Cardiac fibroblast (primary cell): ENCODE data around the gene SOST.
"Not testable (repeated sequence)": the region's sequence is repeated elsewhere in the genome, so short reads cannot be mapped to it uniquely, and the experiment has no call there.

Experiments
- DNase-seq, 2 donors: peaks; one replicate each; pipeline versions ENCODE4 v3.0.0 to v3.0.0-alpha.2; 2010; ENCODE audit warnings: low read depth in 2 of 2
- H3K4me3 ChIP-seq, 2 donors: replicated peaks in 1 of 2; 1 replicate in 1 of 2; 2 replicates in 1 of 2; pipeline ENCODE4 v1.5.1; 2011; ENCODE audit warnings: low read depth in 2 of 2, low read length in 2 of 2, mild to moderate bottlenecking in 2 of 2, moderate library complexity in 1 of 2
- TF ChIP-seq, protein P1 (sequence below): IDR thresholded peaks from one replicate; pipeline ENCODE4 v1.5.1; 2011; ENCODE audit warnings: low read depth, mild to moderate bottlenecking, low read length, inconsistent platforms

Gene SOST

GRCh38 chr17:43758497-43759174 lies at the start of gene SOST:
Gene SOST (minus strand): TSS chr17:43758791. CDS start chr17:43758741, 50 bp downstream.
- no peak for DNase-seq
- TF ChIP-seq, protein P1, sequence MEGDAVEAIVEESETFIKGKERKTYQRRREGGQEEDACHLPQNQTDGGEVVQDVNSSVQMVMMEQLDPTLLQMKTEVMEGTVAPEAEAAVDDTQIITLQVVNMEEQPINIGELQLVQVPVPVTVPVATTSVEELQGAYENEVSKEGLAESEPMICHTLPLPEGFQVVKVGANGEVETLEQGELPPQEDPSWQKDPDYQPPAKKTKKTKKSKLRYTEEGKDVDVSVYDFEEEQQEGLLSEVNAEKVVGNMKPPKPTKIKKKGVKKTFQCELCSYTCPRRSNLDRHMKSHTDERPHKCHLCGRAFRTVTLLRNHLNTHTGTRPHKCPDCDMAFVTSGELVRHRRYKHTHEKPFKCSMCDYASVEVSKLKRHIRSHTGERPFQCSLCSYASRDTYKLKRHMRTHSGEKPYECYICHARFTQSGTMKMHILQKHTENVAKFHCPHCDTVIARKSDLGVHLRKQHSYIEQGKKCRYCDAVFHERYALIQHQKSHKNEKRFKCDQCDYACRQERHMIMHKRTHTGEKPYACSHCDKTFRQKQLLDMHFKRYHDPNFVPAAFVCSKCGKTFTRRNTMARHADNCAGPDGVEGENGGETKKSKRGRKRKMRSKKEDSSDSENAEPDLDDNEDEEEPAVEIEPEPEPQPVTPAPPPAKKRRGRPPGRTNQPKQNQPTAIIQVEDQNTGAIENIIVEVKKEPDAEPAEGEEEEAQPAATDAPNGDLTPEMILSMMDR: no peak
- H3K4me3 ChIP-seq: no peak within 1 kb of the TSS

DNA sequence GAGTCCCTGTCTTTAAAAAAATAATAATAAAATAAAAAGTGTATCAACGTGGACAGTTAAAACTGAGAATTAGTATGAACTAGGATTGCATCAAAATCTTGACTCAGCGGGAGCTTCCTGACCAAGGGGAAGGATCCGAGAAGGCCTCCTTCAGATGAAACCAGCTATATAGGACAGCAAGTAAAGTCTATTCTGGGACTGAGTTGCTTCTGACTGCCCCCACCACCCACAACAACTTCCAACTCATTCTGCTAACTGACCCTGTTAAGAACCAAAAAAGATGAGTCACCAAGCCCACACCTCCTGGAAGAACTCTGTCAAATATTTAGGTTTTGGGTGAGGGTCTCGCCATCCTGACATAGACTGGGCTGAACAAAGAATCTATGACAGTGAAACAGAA lies 49.5 kb upstream of the SOST start:
- TF ChIP-seq, protein P1: no peak
- DNase-seq: no peak
- no peak overlapping the region for H3K4me3 ChIP-seq

- TF ChIP-seq, protein P1: no peak
- DNase-seq: no peak
Observed at GRCh38 chr17:43805117-43805516, 46.5 kb upstream of the SOST start.

DNA sequence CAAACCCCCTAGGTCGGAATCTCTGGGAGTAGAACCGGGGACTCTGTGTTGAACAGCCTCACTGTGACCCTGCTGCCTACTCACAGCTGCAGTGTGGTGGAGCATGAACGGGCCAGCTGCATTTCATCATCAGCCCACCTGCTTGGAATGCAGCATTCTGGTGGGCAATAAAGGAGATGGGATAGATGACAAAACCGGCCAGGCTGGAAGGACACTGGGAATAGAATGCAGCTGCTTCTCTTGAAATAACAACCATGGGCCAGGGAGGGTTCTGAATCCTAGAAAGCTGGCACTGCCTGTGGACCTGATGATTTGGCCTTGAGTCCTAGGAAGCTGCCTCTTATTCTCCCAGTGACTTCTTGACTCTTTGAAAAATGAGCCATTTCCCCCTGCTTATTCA lies 45.2 kb upstream of the SOST start:
- TF ChIP-seq, protein P1: no peak
- no peak overlapping the region for H3K4me3 ChIP-seq
- no peak for DNase-seq

More at GRCh38 chr17:43805117-43805516, 46.5 kb upstream of the SOST start:
- H3K4me3 ChIP-seq: no peak overlapping the region

DNA sequence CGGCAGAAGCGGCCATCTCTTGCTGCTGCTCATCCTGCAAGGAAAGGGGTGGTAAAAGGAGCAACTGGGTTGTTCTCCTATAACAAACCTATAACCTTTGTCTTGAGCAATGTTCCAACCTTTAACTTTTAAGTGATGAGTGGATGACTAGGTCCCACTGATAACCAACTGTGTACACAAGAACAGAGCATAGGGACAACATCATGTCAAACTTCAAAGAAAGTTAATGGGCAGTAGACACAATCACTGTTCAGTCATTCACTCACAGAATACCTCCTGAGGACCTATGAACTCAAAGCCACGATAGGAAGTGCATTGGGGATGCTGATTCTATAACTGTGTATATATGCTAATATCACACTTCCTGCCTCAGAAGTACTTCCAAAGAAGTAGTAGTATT lies 43.3 kb upstream of the SOST start:
- TF ChIP-seq, protein P1: no peak
- DNase-seq: no peak
- no peak overlapping the region for H3K4me3 ChIP-seq

- H3K4me3 ChIP-seq: no peak overlapping the region
- no peak for DNase-seq
- TF ChIP-seq, protein P1: no peak
Observed at GRCh38 chr17:43800736-43801135, 42.1 kb upstream of the SOST start.

DNA sequence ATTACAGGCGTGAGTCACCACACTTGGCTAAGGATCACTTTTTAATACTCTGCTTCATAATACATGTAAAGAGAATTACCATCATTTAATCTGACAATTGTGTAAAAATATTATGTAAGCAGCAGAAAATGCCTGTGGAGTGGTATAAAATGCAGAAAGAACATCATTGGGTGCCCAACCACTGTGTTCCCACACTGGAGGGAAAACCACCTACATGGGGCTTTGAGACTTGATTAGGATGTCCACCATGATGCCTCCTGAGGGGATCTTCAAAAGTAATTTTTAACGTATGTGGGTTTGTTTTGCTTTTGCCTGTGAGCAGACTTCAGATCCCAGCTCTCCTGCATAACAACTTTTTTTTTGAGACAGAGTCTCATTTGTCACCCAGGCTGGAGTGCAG lies 40.5 kb upstream of the SOST start:
- no peak for DNase-seq
- no peak overlapping the region for H3K4me3 ChIP-seq
- TF ChIP-seq, protein P1: no peak

DNA sequence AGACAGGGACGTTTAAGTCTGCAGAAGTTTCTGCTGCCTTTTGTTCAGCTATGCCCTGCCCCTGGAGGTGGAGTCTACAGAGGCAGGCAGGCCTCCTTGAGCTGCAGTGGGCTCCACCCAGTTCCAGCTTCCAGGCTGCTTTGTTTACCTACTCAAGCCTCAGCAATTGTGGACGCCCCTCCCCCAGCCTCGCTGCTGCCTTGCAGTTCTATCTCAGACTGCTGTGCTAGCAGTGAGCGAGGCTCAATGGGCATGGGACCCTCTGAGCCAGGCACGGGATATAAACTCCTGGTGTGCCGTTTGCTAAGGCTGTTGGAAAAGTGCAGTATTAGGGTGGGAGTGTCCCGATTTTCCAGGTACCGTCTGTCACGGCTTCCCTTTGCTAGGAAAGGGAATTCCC lies 39.4 kb upstream of the SOST start:
- not testable (repeated sequence) for H3K4me3 ChIP-seq, DNase-seq

DNA sequence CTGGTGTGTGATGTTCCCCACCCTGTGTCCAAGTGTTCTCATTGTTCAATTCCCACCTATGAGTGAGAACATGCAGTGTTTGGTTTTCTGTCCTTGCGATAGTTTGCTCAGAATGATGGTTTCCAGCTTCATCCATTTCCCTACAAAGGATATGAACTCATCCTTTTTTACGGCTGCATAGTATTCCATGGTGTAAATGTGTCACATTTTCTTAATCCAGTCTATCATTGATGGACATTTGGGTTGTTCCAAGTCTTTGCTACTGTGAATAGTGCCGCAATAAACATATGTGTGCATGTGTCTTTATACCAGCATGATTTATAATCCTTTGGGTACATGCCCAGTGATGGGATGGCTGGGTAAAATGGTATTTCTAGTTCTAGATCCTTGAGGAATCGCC lies 34.1 kb upstream of the SOST start:
- DNase-seq, H3K4me3 ChIP-seq: not testable (repeated sequence)
